ENCODE data around the gene CAPN14.

The CAPN14 gene

GRCh38 chr2:31212659-31213600 lies 4.4 kb downstream of the CAPN14 start:
- Histone ChIP-seq H3K27ac (replicated peaks) (no peak overlapping the region), H3K4me3 (replicated peaks; ENCODE audit: insufficient read depth, low read length) (no peak overlapping the region), H3K27me3 (ENCODE audit: insufficient read depth, poor library complexity, severe bottlenecking) (peaks cover 3% of the 10 kb centered on the region)
- DNase-seq (ENCODE audit: low read depth in 1 of 2, low spot score in 1 of 2) = no peak
- TF ChIP-seq REST (IDR thresholded peaks at IDR 0.05; ENCODE audit: insufficient replicate concordance, low read depth) (no peak), CTCF (IDR thresholded peaks at IDR 0.05; ENCODE audit: insufficient read depth, low read length) (no peak), GABPA (IDR thresholded peaks at IDR 0.05; ENCODE audit: low read depth) (no peak), SPI1 (IDR thresholded peaks at IDR 0.05; ENCODE audit: borderline replicate concordance, low read depth) (no peak), POLR2AphosphoS5 (IDR thresholded peaks at IDR 0.05; ENCODE audit: low read depth) (no peak)

- DNase-seq (ENCODE audit: low read depth in 1 of 2, low spot score in 1 of 2) = no peak
- Histone ChIP-seq H3K27ac (replicated peaks) (no peak overlapping the region), H3K4me3 (replicated peaks; ENCODE audit: insufficient read depth, low read length) (no peak overlapping the region), H3K27me3 (ENCODE audit: insufficient read depth, poor library complexity, severe bottlenecking) (no peaks in the 10 kb centered on the region)
- TF ChIP-seq GABPA (IDR thresholded peaks at IDR 0.05; ENCODE audit: low read depth) (no peak), POLR2AphosphoS5 (IDR thresholded peaks at IDR 0.05; ENCODE audit: low read depth) (no peak), SPI1 (IDR thresholded peaks at IDR 0.05; ENCODE audit: borderline replicate concordance, low read depth) (no peak), REST (IDR thresholded peaks at IDR 0.05; ENCODE audit: insufficient replicate concordance, low read depth) (no peak), CTCF (IDR thresholded peaks at IDR 0.05; ENCODE audit: insufficient read depth, low read length) (no peak)
Measured at GRCh38 chr2:31208240-31208639, 9.1 kb downstream of the CAPN14 start.

GRCh38 chr2:31207790-31208189 lies 9.5 kb downstream of the CAPN14 start:
- TF ChIP-seq POLR2AphosphoS5 (IDR thresholded peaks at IDR 0.05; ENCODE audit: low read depth) = no peak
- TF ChIP-seq GABPA (IDR thresholded peaks at IDR 0.05; ENCODE audit: low read depth) = no peak
- no peak for TF ChIP-seq CTCF (IDR thresholded peaks at IDR 0.05; ENCODE audit: insufficient read depth, low read length)
- TF ChIP-seq SPI1 (IDR thresholded peaks at IDR 0.05; ENCODE audit: borderline replicate concordance, low read depth) = no peak
- no peaks in the 10 kb centered on the region for H3K27me3 ChIP-seq (ENCODE audit: insufficient read depth, poor library complexity, severe bottlenecking)
- no peak overlapping the region for H3K4me3 ChIP-seq (replicated peaks; ENCODE audit: insufficient read depth, low read length)
- DNase-seq (ENCODE audit: low read depth in 1 of 2, low spot score in 1 of 2) = no peak
- no peak overlapping the region for H3K27ac ChIP-seq (replicated peaks)
